Mucosa of descending colon (tissue), 3 donors: Measurements from ENCODE around the gene PID1. TPM values are rescaled to one million over a fixed set of nuclear protein-coding genes. Genes with fewer than 3 reads are reported as not detected.
A peak's percentile ranks its signal among the peaks of the same experiment; 100 is the strongest.

Experiments used
- ATAC-seq: fragments of 200-7000 bp; cut with Tn5 transposase; one replicate; pipeline ENCODE4 v1.9.1; 2020; ENCODE audit warnings: mild to moderate bottlenecking, moderate library complexity
- DNase-seq, 3 donors: peaks; one replicate each; pipeline ENCODE4 v3.0.0-alpha.2; 2020
- H3K36me3 ChIP-seq: fragments of 200-600 bp; one replicate; pipeline ENCODE4 v1.8.0; 2021; ENCODE audit warnings: low read depth, mild to moderate bottlenecking
- H3K4me1 ChIP-seq: fragments of 200-600 bp; one replicate; pipeline ENCODE4 v1.8.0; 2021; ENCODE audit warnings: low read depth, mild to moderate bottlenecking
- H3K4me3 ChIP-seq: fragments of 200-600 bp; one replicate; pipeline ENCODE4 v1.8.0; 2021; ENCODE audit warnings: mild to moderate bottlenecking
- H3K9me3 ChIP-seq: fragments of 200-600 bp; one replicate; pipeline ENCODE4 v1.8.0; 2021; ENCODE audit warnings: mild to moderate bottlenecking
- intact Hi-C, 2 donors: fragments of 100-400 bp; cut with DNase I in 1 of 2; cut with micrococcal nuclease in 1 of 2; formaldehyde crosslinking; loops; one replicate each; pipeline versions ENCODE4 v1.11.0 to v1.11.1; 2022; cut with DNase I, micrococcal nuclease
- total RNA-seq, 3 donors: library from RNA; stranded (reverse); fragmentation: NEBNext Ultra II Directional in 2 of 3; extraction: Animal tissue kit (Norgen Biotek cat#: 25700) in 2 of 3; gene quantifications; one replicate each; pipeline versions ENCODE4 v1.2.1 to v1.2.4, GENCODE V29; 2021 to 2023
- TF ChIP-seq, protein P1 (sequence below): fragments of 200-600 bp; IDR thresholded peaks from one replicate; pipeline ENCODE4 v1.8.0; 2022; ENCODE audit warnings: antibody characterized with exemption, mild to moderate bottlenecking
- donor health status: DM: no; HTN: no; CAD: no; lungs with moderate emphysema.
- donor health status: DM: no; HTN: no; CAD: no.
- donor health status: DM: no; HTN: yes; CAD: no.

PID1 gene
- total RNA-seq, 3 donors from 2014 or later: 49.3 to 60.8 (median 52.5) TPM

DNA sequence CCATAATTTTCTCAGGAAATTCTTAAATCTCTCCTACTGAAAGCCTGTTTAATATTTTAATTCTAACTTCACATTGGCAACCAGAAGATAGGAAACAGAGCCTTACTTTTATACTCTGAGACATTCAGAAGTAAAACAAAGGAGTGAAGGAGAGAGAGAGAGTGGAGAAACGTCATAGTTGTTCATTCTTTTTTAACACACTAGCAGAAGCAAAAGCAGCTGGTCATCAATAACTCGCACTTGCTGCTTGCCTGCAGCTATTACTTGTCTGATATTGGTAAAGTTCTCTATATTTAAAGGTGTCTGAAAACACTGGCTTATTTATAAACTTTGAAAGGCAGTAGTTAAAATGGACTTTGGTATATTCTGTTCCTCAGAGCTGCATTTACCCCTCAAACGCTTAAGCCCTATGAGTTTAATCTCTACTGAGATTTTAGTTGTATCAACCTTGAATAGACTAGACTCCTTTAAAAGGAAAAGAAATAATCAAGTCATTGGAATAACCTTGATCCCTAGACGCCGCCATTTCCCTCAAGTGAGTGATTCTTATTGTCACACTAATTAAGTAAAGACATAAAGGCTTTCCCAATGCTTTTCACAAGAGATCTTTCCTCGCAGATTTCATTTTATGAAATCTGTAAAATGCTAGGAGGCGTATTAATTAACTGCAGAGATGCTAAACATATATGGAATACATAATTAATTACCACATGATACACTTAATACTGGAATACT is 182.0 kb downstream of the PID1 start:
- Histone ChIP-seq H3K4me1 (peaks cover 6% of the 10 kb centered on the region), H3K36me3 (no peaks in the 10 kb centered on the region), H3K4me3 (no peak overlapping the region), H3K9me3 (no peaks in the 10 kb centered on the region)
- ATAC-seq (no peak), DNase-seq (no peak)
- intact Hi-C loops: no loop called here
- TF ChIP-seq, protein P1, sequence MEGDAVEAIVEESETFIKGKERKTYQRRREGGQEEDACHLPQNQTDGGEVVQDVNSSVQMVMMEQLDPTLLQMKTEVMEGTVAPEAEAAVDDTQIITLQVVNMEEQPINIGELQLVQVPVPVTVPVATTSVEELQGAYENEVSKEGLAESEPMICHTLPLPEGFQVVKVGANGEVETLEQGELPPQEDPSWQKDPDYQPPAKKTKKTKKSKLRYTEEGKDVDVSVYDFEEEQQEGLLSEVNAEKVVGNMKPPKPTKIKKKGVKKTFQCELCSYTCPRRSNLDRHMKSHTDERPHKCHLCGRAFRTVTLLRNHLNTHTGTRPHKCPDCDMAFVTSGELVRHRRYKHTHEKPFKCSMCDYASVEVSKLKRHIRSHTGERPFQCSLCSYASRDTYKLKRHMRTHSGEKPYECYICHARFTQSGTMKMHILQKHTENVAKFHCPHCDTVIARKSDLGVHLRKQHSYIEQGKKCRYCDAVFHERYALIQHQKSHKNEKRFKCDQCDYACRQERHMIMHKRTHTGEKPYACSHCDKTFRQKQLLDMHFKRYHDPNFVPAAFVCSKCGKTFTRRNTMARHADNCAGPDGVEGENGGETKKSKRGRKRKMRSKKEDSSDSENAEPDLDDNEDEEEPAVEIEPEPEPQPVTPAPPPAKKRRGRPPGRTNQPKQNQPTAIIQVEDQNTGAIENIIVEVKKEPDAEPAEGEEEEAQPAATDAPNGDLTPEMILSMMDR: no peak

DNA sequence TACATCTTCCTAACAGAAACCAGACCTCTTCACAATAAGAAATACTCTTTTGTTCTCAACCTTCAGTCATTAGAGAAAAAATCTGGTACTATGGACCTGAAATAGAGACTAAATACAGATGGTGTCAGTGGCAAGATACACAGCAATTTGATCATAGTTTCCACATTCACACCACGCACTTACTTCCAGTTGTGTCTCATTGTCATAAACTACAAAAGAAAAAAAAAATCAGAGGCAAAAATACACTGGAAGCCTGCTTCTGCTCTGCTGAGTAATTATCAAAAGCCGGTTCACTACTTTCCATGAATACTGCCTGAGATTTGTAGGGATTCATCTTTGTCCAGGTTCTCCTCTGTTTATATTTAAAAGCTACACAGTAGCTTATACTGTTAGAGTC is 182.6 kb downstream of the PID1 start:
- DNase-seq (no peak), ATAC-seq (no peak)
- H3K36me3 ChIP-seq: no peaks in the 10 kb centered on the region
- no peaks in the 10 kb centered on the region for H3K9me3 ChIP-seq
- TF ChIP-seq, protein P1: no peak
- no peak overlapping the region for H3K4me3 ChIP-seq
- H3K4me1 ChIP-seq: peaks cover 8% of the 10 kb centered on the region
- intact Hi-C loops: no loop called here

DNA sequence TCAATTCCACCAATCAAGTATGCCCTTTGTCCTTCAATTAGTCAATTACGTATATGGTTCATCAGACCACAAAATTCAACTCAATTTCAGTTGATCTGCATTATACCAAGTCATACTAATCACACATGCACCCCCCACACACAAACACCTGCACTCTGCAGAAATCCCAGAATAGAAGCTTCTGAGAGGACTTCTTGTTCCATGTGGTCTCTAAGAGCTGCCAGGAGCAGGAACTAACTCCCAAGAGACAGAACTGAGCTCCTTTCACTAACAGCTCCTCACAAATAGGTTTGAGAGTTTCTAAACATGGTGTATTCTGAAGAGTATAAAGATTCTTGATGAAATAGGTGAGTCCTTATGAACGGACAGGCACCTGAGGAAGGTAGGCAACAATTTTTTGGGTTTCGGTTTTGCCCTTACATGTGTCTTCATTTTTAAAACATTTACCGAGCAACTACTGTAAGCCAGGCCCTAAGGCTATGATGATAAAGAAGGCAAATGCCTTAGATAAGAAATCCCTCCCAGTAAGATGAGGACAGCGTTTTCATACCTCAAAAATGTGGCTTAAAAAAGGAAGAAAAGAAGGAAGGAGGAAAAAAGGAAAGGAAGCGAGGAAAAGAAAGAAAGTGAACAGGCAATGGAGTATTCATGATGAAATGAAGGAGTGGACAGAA is 183.1 kb downstream of the PID1 start:
- DNase-seq: no peak
- no peak overlapping the region for H3K4me3 ChIP-seq

DNA sequence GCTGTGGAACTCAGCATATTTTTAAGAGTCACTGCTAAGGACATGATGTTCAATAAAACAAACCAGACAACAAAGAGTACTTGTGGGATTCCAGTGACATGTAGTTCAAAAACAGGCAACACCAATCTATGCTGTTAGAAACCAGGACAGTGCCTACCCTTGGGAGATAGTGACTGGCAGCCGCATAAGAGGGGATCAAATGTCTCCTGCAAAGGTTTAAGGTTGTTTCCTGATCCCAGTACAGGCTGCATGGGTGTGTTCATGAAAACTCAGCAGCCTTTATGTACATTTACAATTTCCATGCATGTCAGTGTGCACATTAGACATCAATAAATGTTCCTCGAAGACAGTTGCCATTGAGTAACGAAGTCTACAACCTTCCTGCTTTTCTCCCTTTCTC is 183.8 kb downstream of the PID1 start:
- TF ChIP-seq, protein P1: no peak
- no peaks in the 10 kb centered on the region for H3K9me3 ChIP-seq
- DNase-seq (no peak), ATAC-seq (peak; percentile 44)
- H3K4me1 ChIP-seq: peaks cover 8% of the 10 kb centered on the region
- no peak overlapping the region for H3K4me3 ChIP-seq
- H3K36me3 ChIP-seq: no peaks in the 10 kb centered on the region
- intact Hi-C loops: no loop called here

More for the DNA sequence above, 183.1 kb downstream of the PID1 start:
- no peaks in the 10 kb centered on the region for H3K36me3 ChIP-seq
- no peak for ATAC-seq
- TF ChIP-seq, protein P1: no peak
- no peaks in the 10 kb centered on the region for H3K9me3 ChIP-seq
- intact Hi-C loops: no loop called here
- peaks cover 8% of the 10 kb centered on the region for H3K4me1 ChIP-seq

DNA sequence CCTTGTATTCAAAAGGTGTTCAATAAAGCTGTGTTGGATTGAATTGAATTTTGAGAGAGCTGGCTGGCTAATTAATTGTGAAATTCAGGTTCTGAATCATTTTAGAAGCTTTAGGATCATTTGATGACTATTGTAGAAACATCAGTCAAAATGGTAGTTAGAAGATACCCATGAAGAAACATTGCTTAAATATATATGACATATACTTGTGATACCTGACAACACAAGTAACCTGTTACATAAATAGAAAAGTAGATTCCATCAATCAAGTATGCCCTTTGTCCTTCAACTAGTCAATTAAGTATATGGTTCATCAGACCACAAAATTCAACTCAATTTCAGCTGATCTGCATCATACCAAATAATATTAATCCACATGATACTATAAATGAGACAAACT is 185.6 kb downstream of the PID1 start:
- no peaks in the 10 kb centered on the region for H3K36me3 ChIP-seq
- no peaks in the 10 kb centered on the region for H3K9me3 ChIP-seq
- no peak for ATAC-seq
- peaks cover 8% of the 10 kb centered on the region for H3K4me1 ChIP-seq
- H3K4me3 ChIP-seq: no peak overlapping the region
- DNase-seq: no peak
- TF ChIP-seq, protein P1: no peak
- intact Hi-C loops: no loop called here
